AG10803 (cell line): ENCODE data around the gene TMEM150C.

Experiments
- DNase-seq: peaks from one replicate; pipeline ENCODE4 v3.0.0; 2010; ENCODE audit warnings: low read depth
- H3K4me3 ChIP-seq: 2 replicates; pipeline ENCODE4 v1.5.1; 2011; ENCODE audit warnings: mild to moderate bottlenecking, low read length, control low read depth
- TF ChIP-seq, protein P1 (sequence below): conservative IDR thresholded peaks from 2 replicates; pipeline ENCODE4 v1.5.1; 2011; ENCODE audit warnings: mild to moderate bottlenecking, low read length, control low read depth, inconsistent platforms

Gene TMEM150C

GRCh38 chr4:82528074-82528473 lies 33.7 kb downstream of the TMEM150C start:
- DNase-seq = no peak
- H3K4me3 ChIP-seq = no peak overlapping the region
- TF ChIP-seq, protein P1, sequence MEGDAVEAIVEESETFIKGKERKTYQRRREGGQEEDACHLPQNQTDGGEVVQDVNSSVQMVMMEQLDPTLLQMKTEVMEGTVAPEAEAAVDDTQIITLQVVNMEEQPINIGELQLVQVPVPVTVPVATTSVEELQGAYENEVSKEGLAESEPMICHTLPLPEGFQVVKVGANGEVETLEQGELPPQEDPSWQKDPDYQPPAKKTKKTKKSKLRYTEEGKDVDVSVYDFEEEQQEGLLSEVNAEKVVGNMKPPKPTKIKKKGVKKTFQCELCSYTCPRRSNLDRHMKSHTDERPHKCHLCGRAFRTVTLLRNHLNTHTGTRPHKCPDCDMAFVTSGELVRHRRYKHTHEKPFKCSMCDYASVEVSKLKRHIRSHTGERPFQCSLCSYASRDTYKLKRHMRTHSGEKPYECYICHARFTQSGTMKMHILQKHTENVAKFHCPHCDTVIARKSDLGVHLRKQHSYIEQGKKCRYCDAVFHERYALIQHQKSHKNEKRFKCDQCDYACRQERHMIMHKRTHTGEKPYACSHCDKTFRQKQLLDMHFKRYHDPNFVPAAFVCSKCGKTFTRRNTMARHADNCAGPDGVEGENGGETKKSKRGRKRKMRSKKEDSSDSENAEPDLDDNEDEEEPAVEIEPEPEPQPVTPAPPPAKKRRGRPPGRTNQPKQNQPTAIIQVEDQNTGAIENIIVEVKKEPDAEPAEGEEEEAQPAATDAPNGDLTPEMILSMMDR = no peak

- peak; percentile 4 for DNase-seq
- TF ChIP-seq, protein P1 = no peak
- no peak overlapping the region for H3K4me3 ChIP-seq
Observed at GRCh38 chr4:82525307-82525911, 36.4 kb downstream of the TMEM150C start.

- H3K4me3 ChIP-seq = no peak overlapping the region
- TF ChIP-seq, protein P1 = no peak
- DNase-seq = no peak
Observed at GRCh38 chr4:82524570-82525152, 37.1 kb downstream of the TMEM150C start.

DNA sequence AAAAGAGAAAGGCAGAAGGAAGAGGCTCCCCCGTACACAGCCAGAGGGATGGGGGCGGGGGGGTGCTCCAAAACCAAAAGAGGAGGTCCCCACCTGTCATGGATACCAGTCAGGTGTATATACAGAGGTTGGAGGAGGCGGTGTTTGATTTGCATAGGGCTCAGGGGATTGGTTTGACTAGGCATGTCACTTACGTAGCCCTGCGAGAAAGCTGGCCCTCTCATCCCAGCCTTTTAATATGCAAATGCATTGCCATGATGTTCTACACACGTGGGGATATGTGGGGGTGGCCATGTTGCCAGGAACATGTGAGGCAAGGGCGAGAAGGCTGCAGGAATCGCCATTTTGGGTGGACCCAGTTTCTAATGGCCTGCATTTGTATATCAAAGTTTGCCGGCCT lies 38.6 kb downstream of the TMEM150C start:
- H3K4me3 ChIP-seq = no peak overlapping the region
- TF ChIP-seq, protein P1 = no peak
- DNase-seq = no peak

GRCh38 chr4:82522472-82522871 lies 39.3 kb downstream of the TMEM150C start:
- TF ChIP-seq, protein P1 = no peak
- no peak overlapping the region for H3K4me3 ChIP-seq

DNA sequence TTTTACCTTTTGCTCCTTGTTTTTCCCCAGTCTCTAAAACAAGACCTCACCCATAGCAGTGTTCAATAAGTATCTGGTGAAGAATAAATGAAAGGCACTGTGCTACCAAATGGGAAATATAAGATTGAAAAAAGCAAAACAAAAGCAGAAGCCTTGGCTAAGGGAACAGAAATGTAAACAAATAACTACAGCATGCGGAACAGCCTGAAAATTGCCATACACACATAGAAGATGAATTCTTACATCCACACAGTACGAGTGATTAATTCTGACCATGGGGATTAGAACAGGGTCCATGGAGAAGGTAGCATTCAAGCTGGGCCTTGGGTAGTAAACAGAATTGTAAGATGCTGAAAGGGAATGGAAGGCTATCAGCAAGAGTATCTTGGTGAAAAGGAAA lies 40.5 kb downstream of the TMEM150C start:
- TF ChIP-seq, protein P1 = no peak
- H3K4me3 ChIP-seq = no peak overlapping the region
- no peak for DNase-seq

More at GRCh38 chr4:82522472-82522871, 39.3 kb downstream of the TMEM150C start:
- DNase-seq = no peak

DNA sequence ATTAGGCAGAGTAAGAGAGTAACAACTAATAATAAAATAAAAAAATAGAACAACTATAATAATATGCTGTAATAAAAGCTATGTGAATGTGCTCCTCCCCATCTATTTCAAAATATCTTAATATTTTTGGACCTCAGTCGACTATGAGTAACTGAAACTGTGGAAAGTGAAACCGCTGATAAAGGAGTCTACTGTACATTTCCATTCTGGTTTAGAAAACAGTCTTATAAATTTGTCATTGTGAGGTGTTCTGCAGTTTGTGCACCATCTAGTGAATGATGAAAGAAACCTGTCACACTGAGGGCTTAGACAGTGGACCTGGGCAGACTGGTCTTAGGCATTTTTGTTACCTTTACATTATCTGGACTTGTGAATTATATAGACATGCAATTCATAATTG lies 42.0 kb downstream of the TMEM150C start:
- H3K4me3 ChIP-seq = no peak overlapping the region
- DNase-seq = no peak
- TF ChIP-seq, protein P1 = no peak
